Stimulated activated CD4-positive, alpha-beta T cell treated with anti-CD3 and anti-CD28 coated beads, Interleukin-2, amount 100 ng/mL, for 4 hours (primary cell): ENCODE measurements around the gene RBM8A.

ENCODE experiments used
- DNase-seq: peaks from one replicate; pipeline ENCODE4 v3.0.0-alpha.2; 2020; ENCODE audit warnings: low read depth

RBM8A gene

GRCh38 chr1:145874646-145875045, 52.6 kb downstream of the RBM8A start:
- no peak for DNase-seq

GRCh38 chr1:145871994-145872924, 55.0 kb downstream of the RBM8A start:
- no peak for DNase-seq
